SK-N-SH treated with all-trans-retinoic acid at 6 μM for 48 hours (cell line): ENCODE results near the gene LMF1.

Experiments used
- ATAC-seq: fragments of 200-7000 bp; cut with Tn5 transposase; 3 replicates; pipeline ENCODE4 v1.9.1; 2020; ENCODE audit warnings: mild to moderate bottlenecking, moderate library complexity
- ARNTL ChIP-seq: fragments of 450-650 bp; formaldehyde crosslinking; IDR thresholded peaks from 2 replicates; pipeline ENCODE4 v1.5.0; 2020; ENCODE audit warnings: low read depth, mild to moderate bottlenecking, moderate library complexity, borderline replicate concordance
- BACH2 ChIP-seq: fragments of 250-450 bp; sonication (Bioruptor Pico); IDR thresholded peaks from 2 replicates; pipeline ENCODE4 v1.9.0; 2021; ENCODE audit warnings: mild to moderate bottlenecking, borderline replicate concordance
- ESRRG ChIP-seq: fragments of 250-450 bp; sonication (Bioruptor Pico); IDR thresholded peaks from 2 replicates; pipeline ENCODE4 v1.6.1; 2021; ENCODE audit warnings: mild to moderate bottlenecking
- GLIS3 ChIP-seq: fragments of 250-450 bp; sonication (Bioruptor Pico); IDR thresholded peaks from 2 replicates; pipeline ENCODE4 v1.5.0; 2020; ENCODE audit warnings: mild to moderate bottlenecking, moderate library complexity
- OSR1 ChIP-seq: fragments of 250-450 bp; sonication (Bioruptor Pico); IDR thresholded peaks from 2 replicates; pipeline ENCODE4 v1.8.0; 2022; ENCODE audit warnings: moderate library complexity, mild to moderate bottlenecking, inconsistent platforms
- PPARA ChIP-seq: fragments of 250-450 bp; sonication (Bioruptor Pico); IDR thresholded peaks from 2 replicates; pipeline ENCODE4 v1.5.0; 2020; ENCODE audit warnings: mild to moderate bottlenecking, borderline replicate concordance
- RARB ChIP-seq: fragments of 250-450 bp; sonication (Bioruptor Pico); IDR thresholded peaks from 2 replicates; pipeline ENCODE4 v1.8.0; 2021; ENCODE audit warnings: mild to moderate bottlenecking, moderate library complexity
- SNAI2 ChIP-seq: fragments of 250-450 bp; sonication (Bioruptor Pico); IDR thresholded peaks from 2 replicates; pipeline ENCODE4 v1.5.0; 2020; ENCODE audit warnings: mild to moderate bottlenecking, moderate library complexity
- TCF4 ChIP-seq: fragments of 250-450 bp; sonication (Bioruptor Pico); IDR thresholded peaks from 2 replicates; pipeline ENCODE4 v1.8.0; 2021; ENCODE audit warnings: mild to moderate bottlenecking, moderate library complexity, borderline replicate concordance
- TOX ChIP-seq: fragments of 250-450 bp; sonication (Bioruptor Pico); IDR thresholded peaks from 2 replicates; pipeline ENCODE4 v1.8.0; 2021; ENCODE audit warnings: mild to moderate bottlenecking, moderate library complexity, borderline replicate concordance
- ZC3H10 ChIP-seq: fragments of 250-450 bp; sonication (Bioruptor Pico); IDR thresholded peaks from 2 replicates; pipeline ENCODE4 v1.5.1; 2021; ENCODE audit warnings: mild to moderate bottlenecking, moderate library complexity
- ZFP30 ChIP-seq: fragments of 450-650 bp; formaldehyde crosslinking; IDR thresholded peaks from 2 replicates; pipeline ENCODE4 v1.5.0; 2022; ENCODE audit warnings: mild to moderate bottlenecking, moderate library complexity
- ZNF565 ChIP-seq: fragments of 450-650 bp; formaldehyde crosslinking; conservative IDR thresholded peaks from 2 replicates; pipeline ENCODE4 v1.5.0; 2020; ENCODE audit warnings: low read depth, mild to moderate bottlenecking, moderate library complexity
- ZNF70 ChIP-seq: fragments of 450-650 bp; formaldehyde crosslinking; IDR thresholded peaks from 2 replicates; pipeline ENCODE4 v1.5.0; 2020; ENCODE audit warnings: mild to moderate bottlenecking, moderate library complexity
- ZNF8 ChIP-seq: fragments of 450-650 bp; formaldehyde crosslinking; IDR thresholded peaks from 2 replicates; pipeline ENCODE4 v1.5.0; 2020; ENCODE audit warnings: mild to moderate bottlenecking, moderate library complexity
- TF ChIP-seq, protein P1 (sequence below): fragments of 250-450 bp; sonication (Bioruptor Pico); IDR thresholded peaks from 2 replicates; pipeline ENCODE4 v1.5.1; 2021; ENCODE audit warnings: mild to moderate bottlenecking, moderate library complexity
- TF ChIP-seq, protein P2 (sequence below): fragments of 250-450 bp; sonication (Bioruptor Pico); IDR thresholded peaks from 2 replicates; pipeline ENCODE4 v1.8.0; 2020; ENCODE audit warnings: mild to moderate bottlenecking, moderate library complexity, borderline replicate concordance
- TF ChIP-seq, protein P3 (sequence below): fragments of 250-450 bp; sonication (Bioruptor Pico); IDR thresholded peaks from 2 replicates; pipeline ENCODE4 v1.5.0; 2020; ENCODE audit warnings: mild to moderate bottlenecking, moderate library complexity
- TF ChIP-seq, protein P4 (sequence below): fragments of 250-450 bp; sonication (Bioruptor Pico); IDR thresholded peaks from 2 replicates; pipeline ENCODE4 v1.5.1; 2020; ENCODE audit warnings: low read depth, mild to moderate bottlenecking, moderate library complexity

The LMF1 gene

DNA sequence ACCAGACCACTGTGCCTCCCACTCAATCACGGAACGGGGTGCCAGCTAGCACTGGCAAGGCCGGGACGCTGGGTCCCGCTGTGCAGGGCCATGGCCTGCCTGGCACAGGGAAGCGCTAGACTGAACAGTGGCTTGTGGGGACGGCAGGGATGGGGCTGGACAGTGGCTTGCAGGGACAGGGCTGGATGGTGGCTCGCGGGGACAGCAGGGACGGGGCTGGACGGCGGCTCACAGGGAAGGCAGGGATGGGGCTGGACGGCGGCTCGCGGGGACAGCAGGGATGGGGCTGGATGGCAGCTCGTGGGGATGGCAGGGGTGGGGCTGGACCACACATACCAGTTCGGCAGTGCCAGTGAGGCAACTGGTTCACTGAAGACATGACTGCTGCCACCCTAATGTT, 32.6 kb downstream of the LMF1 start:
- TF ChIP-seq, protein P1, sequence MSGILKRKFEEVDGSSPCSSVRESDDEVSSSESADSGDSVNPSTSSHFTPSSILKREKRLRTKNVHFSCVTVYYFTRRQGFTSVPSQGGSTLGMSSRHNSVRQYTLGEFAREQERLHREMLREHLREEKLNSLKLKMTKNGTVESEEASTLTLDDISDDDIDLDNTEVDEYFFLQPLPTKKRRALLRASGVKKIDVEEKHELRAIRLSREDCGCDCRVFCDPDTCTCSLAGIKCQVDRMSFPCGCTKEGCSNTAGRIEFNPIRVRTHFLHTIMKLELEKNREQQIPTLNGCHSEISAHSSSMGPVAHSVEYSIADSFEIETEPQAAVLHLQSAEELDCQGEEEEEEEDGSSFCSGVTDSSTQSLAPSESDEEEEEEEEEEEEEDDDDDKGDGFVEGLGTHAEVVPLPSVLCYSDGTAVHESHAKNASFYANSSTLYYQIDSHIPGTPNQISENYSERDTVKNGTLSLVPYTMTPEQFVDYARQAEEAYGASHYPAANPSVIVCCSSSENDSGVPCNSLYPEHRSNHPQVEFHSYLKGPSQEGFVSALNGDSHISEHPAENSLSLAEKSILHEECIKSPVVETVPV (CRISPR knock-in tag): no peak
- TF ChIP-seq ESRRG (CRISPR knock-in tag) (no peak), OSR1 (CRISPR knock-in tag) (no peak), BACH2 (CRISPR knock-in tag) (no peak), TOX (CRISPR knock-in tag) (no peak), SNAI2 (CRISPR knock-in tag) (no peak), PPARA (CRISPR knock-in tag) (no peak), ZFP30 (CRISPR knock-in tag) (no peak), RARB (CRISPR knock-in tag) (no peak), GLIS3 (no peak), ZC3H10 (CRISPR knock-in tag) (no peak), ZNF70 (CRISPR knock-in tag) (no peak), TCF4 (CRISPR knock-in tag) (no peak), ZNF8 (CRISPR knock-in tag) (no peak), ARNTL (CRISPR knock-in tag) (no peak), ZNF565 (no peak)
- TF ChIP-seq, protein P2, sequence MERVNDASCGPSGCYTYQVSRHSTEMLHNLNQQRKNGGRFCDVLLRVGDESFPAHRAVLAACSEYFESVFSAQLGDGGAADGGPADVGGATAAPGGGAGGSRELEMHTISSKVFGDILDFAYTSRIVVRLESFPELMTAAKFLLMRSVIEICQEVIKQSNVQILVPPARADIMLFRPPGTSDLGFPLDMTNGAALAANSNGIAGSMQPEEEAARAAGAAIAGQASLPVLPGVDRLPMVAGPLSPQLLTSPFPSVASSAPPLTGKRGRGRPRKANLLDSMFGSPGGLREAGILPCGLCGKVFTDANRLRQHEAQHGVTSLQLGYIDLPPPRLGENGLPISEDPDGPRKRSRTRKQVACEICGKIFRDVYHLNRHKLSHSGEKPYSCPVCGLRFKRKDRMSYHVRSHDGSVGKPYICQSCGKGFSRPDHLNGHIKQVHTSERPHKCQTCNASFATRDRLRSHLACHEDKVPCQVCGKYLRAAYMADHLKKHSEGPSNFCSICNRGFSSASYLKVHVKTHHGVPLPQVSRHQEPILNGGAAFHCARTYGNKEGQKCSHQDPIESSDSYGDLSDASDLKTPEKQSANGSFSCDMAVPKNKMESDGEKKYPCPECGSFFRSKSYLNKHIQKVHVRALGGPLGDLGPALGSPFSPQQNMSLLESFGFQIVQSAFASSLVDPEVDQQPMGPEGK: no peak
- TF ChIP-seq, protein P3, sequence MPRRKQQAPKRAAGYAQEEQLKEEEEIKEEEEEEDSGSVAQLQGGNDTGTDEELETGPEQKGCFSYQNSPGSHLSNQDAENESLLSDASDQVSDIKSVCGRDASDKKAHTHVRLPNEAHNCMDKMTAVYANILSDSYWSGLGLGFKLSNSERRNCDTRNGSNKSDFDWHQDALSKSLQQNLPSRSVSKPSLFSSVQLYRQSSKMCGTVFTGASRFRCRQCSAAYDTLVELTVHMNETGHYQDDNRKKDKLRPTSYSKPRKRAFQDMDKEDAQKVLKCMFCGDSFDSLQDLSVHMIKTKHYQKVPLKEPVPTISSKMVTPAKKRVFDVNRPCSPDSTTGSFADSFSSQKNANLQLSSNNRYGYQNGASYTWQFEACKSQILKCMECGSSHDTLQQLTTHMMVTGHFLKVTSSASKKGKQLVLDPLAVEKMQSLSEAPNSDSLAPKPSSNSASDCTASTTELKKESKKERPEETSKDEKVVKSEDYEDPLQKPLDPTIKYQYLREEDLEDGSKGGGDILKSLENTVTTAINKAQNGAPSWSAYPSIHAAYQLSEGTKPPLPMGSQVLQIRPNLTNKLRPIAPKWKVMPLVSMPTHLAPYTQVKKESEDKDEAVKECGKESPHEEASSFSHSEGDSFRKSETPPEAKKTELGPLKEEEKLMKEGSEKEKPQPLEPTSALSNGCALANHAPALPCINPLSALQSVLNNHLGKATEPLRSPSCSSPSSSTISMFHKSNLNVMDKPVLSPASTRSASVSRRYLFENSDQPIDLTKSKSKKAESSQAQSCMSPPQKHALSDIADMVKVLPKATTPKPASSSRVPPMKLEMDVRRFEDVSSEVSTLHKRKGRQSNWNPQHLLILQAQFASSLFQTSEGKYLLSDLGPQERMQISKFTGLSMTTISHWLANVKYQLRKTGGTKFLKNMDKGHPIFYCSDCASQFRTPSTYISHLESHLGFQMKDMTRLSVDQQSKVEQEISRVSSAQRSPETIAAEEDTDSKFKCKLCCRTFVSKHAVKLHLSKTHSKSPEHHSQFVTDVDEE (CRISPR knock-in tag): no peak
- TF ChIP-seq, protein P4, sequence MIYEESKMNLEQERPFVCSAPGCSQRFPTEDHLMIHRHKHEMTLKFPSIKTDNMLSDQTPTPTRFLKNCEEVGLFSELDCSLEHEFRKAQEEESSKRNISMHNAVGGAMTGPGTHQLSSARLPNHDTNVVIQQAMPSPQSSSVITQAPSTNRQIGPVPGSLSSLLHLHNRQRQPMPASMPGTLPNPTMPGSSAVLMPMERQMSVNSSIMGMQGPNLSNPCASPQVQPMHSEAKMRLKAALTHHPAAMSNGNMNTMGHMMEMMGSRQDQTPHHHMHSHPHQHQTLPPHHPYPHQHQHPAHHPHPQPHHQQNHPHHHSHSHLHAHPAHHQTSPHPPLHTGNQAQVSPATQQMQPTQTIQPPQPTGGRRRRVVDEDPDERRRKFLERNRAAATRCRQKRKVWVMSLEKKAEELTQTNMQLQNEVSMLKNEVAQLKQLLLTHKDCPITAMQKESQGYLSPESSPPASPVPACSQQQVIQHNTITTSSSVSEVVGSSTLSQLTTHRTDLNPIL (CRISPR knock-in tag): no peak
- TF ChIP-seq, all 23 proteins: peak for 0
- ATAC-seq: no peak

DNA sequence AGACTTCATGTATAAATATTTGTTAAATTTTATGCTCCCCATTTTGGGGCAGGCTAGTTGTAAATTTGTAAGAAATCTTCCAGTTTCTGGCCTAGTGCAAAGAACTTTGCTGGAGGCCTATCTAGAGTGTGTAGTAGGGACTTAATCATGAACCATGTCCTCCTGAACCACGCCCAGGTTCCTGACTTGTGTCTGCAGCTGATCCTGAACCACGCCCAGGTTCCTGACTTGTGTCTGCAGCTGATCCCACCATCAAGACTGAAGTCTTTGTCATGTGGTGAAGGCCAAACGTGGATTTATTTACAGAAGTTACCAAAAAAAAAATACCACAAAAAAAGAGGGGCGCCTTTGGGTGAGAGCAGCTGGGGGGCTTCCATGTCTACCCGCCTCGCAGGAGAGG, 33.1 kb downstream of the LMF1 start:
- TF ChIP-seq ZNF8 (CRISPR knock-in tag): no peak
- TF ChIP-seq PPARA (CRISPR knock-in tag): no peak
- no peak for TF ChIP-seq GLIS3
- TF ChIP-seq, protein P1 (CRISPR knock-in tag): no peak
- TF ChIP-seq, protein P3 (CRISPR knock-in tag): no peak
- no peak for TF ChIP-seq BACH2 (CRISPR knock-in tag)
- no peak for ATAC-seq
